ENCODE measurements around the gene SP110.

- TF ChIP-seq CTCF (conservative IDR thresholded peaks at IDR 0.05; ENCODE audit: low read depth, low read length) (no peak), EZH2 (IDR thresholded peaks at IDR 0.05; ENCODE audit: borderline replicate concordance, low read depth, low read length, poor library complexity, severe bottlenecking) (no peak)
These were observed 16.6 kb downstream of the SP110 start for GRCh38 chr2:230203110-230203676.
